ENCODE results near the gene RBM19.

RBM19 gene

GRCh38 chr12:113802000-113802749 lies 163.9 kb downstream of the RBM19 start:
- TF ChIP-seq CTCF (IDR thresholded peaks at IDR 0.05): no peak
- Histone ChIP-seq H3K4me3 (ENCODE audit: low read depth in 1 of 2, low read length in 1 of 2) (no peak overlapping the region), H3K36me3 (no peaks in the 10 kb centered on the region), H3K9me3 (no peaks in the 10 kb centered on the region), H3K27me3 (no peaks in the 10 kb centered on the region), H3K27ac (no peak overlapping the region), H3K4me1 (ENCODE audit: control insufficient read depth in 1 of 2, insufficient read depth in 1 of 2, low read depth in 1 of 2, low read length in 1 of 2) (no peaks in the 10 kb centered on the region)

GRCh38 chr12:113800201-113800600 lies 165.9 kb downstream of the RBM19 start:
- TF ChIP-seq CTCF (IDR thresholded peaks at IDR 0.05): no peak
- no peaks in the 10 kb centered on the region for H3K4me1 ChIP-seq (ENCODE audit: control insufficient read depth in 1 of 2, insufficient read depth in 1 of 2, low read depth in 1 of 2, low read length in 1 of 2)
- H3K9me3 ChIP-seq: no peaks in the 10 kb centered on the region
- H3K36me3 ChIP-seq: no peaks in the 10 kb centered on the region
- no peak overlapping the region for H3K27ac ChIP-seq
- no peaks in the 10 kb centered on the region for H3K27me3 ChIP-seq
- H3K4me3 ChIP-seq (ENCODE audit: low read depth in 1 of 2, low read length in 1 of 2): no peak overlapping the region

- H3K4me3 ChIP-seq (ENCODE audit: low read depth in 1 of 2, low read length in 1 of 2): no peak overlapping the region
- H3K36me3 ChIP-seq: no peaks in the 10 kb centered on the region
- no peak overlapping the region for H3K27ac ChIP-seq
- no peaks in the 10 kb centered on the region for H3K4me1 ChIP-seq (ENCODE audit: control insufficient read depth in 1 of 2, insufficient read depth in 1 of 2, low read depth in 1 of 2, low read length in 1 of 2)
- H3K27me3 ChIP-seq: no peaks in the 10 kb centered on the region
- no peaks in the 10 kb centered on the region for H3K9me3 ChIP-seq
- no peak for TF ChIP-seq CTCF (IDR thresholded peaks at IDR 0.05)
These were observed 167.6 kb downstream of the RBM19 start for GRCh38 chr12:113798552-113798951.

- H3K27me3 ChIP-seq: no peaks in the 10 kb centered on the region
- no peaks in the 10 kb centered on the region for H3K36me3 ChIP-seq
- no peaks in the 10 kb centered on the region for H3K4me1 ChIP-seq (ENCODE audit: control insufficient read depth in 1 of 2, insufficient read depth in 1 of 2, low read depth in 1 of 2, low read length in 1 of 2)
- H3K9me3 ChIP-seq: no peaks in the 10 kb centered on the region
- no peak overlapping the region for H3K27ac ChIP-seq
- TF ChIP-seq CTCF (IDR thresholded peaks at IDR 0.05): no peak
- no peak overlapping the region for H3K4me3 ChIP-seq (ENCODE audit: low read depth in 1 of 2, low read length in 1 of 2)
These were observed 168.6 kb downstream of the RBM19 start for GRCh38 chr12:113797535-113797868.

- Histone ChIP-seq H3K27me3 (no peaks in the 10 kb centered on the region), H3K4me1 (ENCODE audit: control insufficient read depth in 1 of 2, insufficient read depth in 1 of 2, low read depth in 1 of 2, low read length in 1 of 2) (no peaks in the 10 kb centered on the region), H3K36me3 (no peaks in the 10 kb centered on the region), H3K9me3 (no peaks in the 10 kb centered on the region), H3K4me3 (ENCODE audit: low read depth in 1 of 2, low read length in 1 of 2) (no peak overlapping the region), H3K27ac (no peak overlapping the region)
- TF ChIP-seq CTCF (IDR thresholded peaks at IDR 0.05): no peak
These were observed 169.1 kb downstream of the RBM19 start for GRCh38 chr12:113796852-113797534.

Data from neutrophil (primary cell).